ENCODE results near the gene LTBP1. TPM values are rescaled to one million over a fixed set of nuclear protein-coding genes. Genes with fewer than 3 reads are reported as not detected.
"Not testable (repeated sequence)": the region's sequence is repeated elsewhere in the genome, so short reads cannot be mapped to it uniquely, and the experiment has no call there.

The LTBP1 gene
- total and polyA plus RNA-seq, 2 of the 13 experiments (the other 11 are each of a cell fraction or from before 2014, with no cell fraction given) = 0.12 to 0.22 TPM

DNA sequence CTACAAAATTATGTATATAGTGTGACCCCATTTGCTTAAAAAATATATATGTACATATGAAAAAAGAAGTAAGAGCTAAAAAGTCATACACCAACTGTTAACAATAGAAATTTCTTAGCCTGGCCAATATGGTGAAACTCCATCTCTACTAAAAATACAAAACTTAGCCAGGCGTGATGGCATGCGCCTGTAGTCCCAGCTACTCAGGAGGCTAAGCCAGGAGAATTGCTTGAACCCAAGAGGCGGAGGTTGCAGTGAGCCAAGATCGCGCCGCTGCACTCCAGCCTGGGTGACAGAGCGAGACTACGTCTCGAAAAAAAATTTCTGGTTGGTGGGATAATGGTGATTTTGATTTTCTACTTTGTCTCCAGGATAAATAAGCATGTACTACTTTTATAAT is 495.3 kb downstream of the LTBP1 start:
- intact Hi-C loops (cut with micrococcal nuclease; ENCODE audit: unreplicated experiment) = loop anchor here (5.0 kb wide), 1 partner anchor 60 kb away; no protein-coding TSS in a partner anchor
- H3K27ac ChIP-seq (ENCODE audit: extremely low read length, insufficient read depth, low read length); POLR2A ChIA-PET; H3K9me3 ChIP-seq (ENCODE audit: low read length); CTCF ChIA-PET (ENCODE audit: low intra/inter-chr PET ratio, low total read pairs); H3K79me2 ChIP-seq (ENCODE audit: insufficient read depth, low read length); DNase-seq (ENCODE audit: low spot score); H3K36me3 ChIP-seq (replicated peaks in 1 of 2; ENCODE audit: control insufficient read depth in 1 of 2, insufficient read depth in 2 of 2, low read length in 2 of 2); H3K4me2 ChIP-seq (ENCODE audit: low read depth, low read length); H2AFZ ChIP-seq (ENCODE audit: low read length); H3K27me3 ChIP-seq (ENCODE audit: control insufficient read depth in 1 of 2, insufficient read depth in 2 of 2, low read length in 2 of 2); H3K4me1 ChIP-seq (ENCODE audit: insufficient read depth, low read length); H3K4me3 ChIP-seq (replicated peaks in 1 of 3; ENCODE audit: insufficient read depth in 1 of 3, low read depth in 2 of 3, low read length in 3 of 3); BruUV-seq (replicated peaks); in situ Hi-C loops (cut with HindIII; ENCODE audit: extremely low pct_ligation_motif_present, low pct_unique_long_range_greater_than_20kb); ATAC-seq; FAIRE-seq; H4K20me1 ChIP-seq (ENCODE audit: insufficient read depth, low read length); H3K9ac ChIP-seq (ENCODE audit: insufficient read depth, low read depth, low read length): not testable (repeated sequence)
- WGBS (ENCODE audit: low lambda C conversion rate) = 65% methylated on average over 9 of the region's 9 CpGs

DNA sequence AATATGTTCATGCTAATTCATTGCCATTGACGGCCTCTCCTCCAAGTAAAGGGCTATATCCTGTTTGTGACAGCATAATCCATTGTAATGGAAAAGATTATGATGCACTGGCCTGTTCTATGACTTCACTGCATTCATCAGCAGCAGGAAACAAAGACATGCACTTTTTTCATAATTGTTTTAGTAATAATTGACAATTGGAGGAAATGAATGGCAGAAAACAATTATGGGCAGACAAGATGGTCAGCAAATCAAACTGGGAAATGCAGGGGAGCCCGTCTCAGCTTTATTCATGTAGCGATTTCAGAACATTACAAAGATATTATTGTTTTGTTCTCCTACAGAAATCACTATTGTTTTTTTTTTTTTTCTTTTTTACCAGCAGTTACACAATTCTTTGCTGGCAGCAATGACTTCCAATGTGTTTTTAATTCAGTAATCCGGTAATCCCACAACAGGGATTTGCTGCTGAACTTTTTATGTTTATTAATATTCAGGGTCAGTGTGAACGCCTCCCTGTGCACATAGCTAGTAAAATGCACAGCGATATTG is 495.9 kb downstream of the LTBP1 start:
- Histone ChIP-seq H3K27me3 (ENCODE audit: control insufficient read depth in 1 of 2, insufficient read depth in 2 of 2, low read length in 2 of 2) (no peaks in the 10 kb centered on the region), H4K20me1 (ENCODE audit: insufficient read depth, low read length) (no peaks in the 10 kb centered on the region), H3K4me1 (ENCODE audit: insufficient read depth, low read length) (0 out of 2 replicates have a peak, but pooled peaks cover 6% of the 10 kb centered on the region), H3K27ac (ENCODE audit: extremely low read length, insufficient read depth, low read length) (no peak overlapping the region), H3K79me2 (ENCODE audit: insufficient read depth, low read length) (no peaks in the 10 kb centered on the region), H2AFZ (ENCODE audit: low read length) (peak overlapping the region; percentile 34), H3K36me3 (replicated peaks in 1 of 2; ENCODE audit: control insufficient read depth in 1 of 2, insufficient read depth in 2 of 2, low read length in 2 of 2) (no peaks in the 10 kb centered on the region), H3K9ac (ENCODE audit: insufficient read depth, low read depth, low read length) (no peak overlapping the region), H3K4me3 (replicated peaks in 1 of 3; ENCODE audit: insufficient read depth in 1 of 3, low read depth in 2 of 3, low read length in 3 of 3) (no peak overlapping the region), H3K9me3 (ENCODE audit: low read length) (no peaks in the 10 kb centered on the region), H3K4me2 (ENCODE audit: low read depth, low read length) (no peak overlapping the region)
- ChIA-PET CTCF (ENCODE audit: low intra/inter-chr PET ratio, low total read pairs) (no interaction called here), POLR2A (no interaction called here)
- intact Hi-C loops (cut with micrococcal nuclease; ENCODE audit: unreplicated experiment) = loop anchor here (5.0 kb wide), 1 partner anchor 60 kb away; no protein-coding TSS in a partner anchor
- DNase-seq (ENCODE audit: low spot score) (no peak), FAIRE-seq (no peak), ATAC-seq (no peak)
- in situ Hi-C loops (cut with HindIII; ENCODE audit: extremely low pct_ligation_motif_present, low pct_unique_long_range_greater_than_20kb) = no loop called here
- WGBS (ENCODE audit: low lambda C conversion rate) = 13% methylated on average over 6 of the region's 6 CpGs
- no TSS peak for BruUV-seq (replicated peaks)
- TF ChIP-seq KMT2A (CRISPR knock-in tag; IDR thresholded peaks at IDR 0.05) (no peak), ZNF383 (CRISPR knock-in tag; IDR thresholded peaks at IDR 0.05; ENCODE audit: borderline replicate concordance) (no peak), RBM22 (optimal IDR thresholded peaks at IDR 0.05; ENCODE audit: low read length) (no peak), EZH2 (conservative IDR thresholded peaks at IDR 0.05; ENCODE audit: low read depth, low read length) (no peak), SSRP1 (CRISPR knock-in tag; IDR thresholded peaks at IDR 0.05) (no peak), ZZZ3 (CRISPR knock-in tag; IDR thresholded peaks at IDR 0.05; ENCODE audit: borderline replicate concordance) (no peak), KLF6 (CRISPR knock-in tag; IDR thresholded peaks at IDR 0.05) (no peak), NR2F2 (IDR thresholded peaks at IDR 0.05; ENCODE audit: borderline replicate concordance, low read depth) (no peak), HDAC6 (IDR thresholded peaks at IDR 0.05; ENCODE audit: low read depth, low read length) (no peak)
- TF ChIP-seq, protein P1, sequence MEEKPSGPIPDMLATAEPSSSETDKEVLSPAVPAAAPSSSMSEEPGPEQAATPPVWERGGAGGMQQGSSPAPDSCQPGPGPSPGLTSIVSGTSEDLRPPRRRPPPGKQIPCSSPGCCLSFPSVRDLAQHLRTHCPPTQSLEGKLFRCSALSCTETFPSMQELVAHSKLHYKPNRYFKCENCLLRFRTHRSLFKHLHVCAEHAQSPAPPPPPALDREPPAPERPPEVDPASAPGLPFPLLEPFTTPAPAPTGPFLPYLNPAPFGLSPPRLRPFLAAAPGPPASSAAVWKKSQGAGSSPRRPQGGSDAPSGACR (CRISPR knock-in tag; IDR thresholded peaks at IDR 0.05) = no peak
- TF ChIP-seq, protein P2, sequence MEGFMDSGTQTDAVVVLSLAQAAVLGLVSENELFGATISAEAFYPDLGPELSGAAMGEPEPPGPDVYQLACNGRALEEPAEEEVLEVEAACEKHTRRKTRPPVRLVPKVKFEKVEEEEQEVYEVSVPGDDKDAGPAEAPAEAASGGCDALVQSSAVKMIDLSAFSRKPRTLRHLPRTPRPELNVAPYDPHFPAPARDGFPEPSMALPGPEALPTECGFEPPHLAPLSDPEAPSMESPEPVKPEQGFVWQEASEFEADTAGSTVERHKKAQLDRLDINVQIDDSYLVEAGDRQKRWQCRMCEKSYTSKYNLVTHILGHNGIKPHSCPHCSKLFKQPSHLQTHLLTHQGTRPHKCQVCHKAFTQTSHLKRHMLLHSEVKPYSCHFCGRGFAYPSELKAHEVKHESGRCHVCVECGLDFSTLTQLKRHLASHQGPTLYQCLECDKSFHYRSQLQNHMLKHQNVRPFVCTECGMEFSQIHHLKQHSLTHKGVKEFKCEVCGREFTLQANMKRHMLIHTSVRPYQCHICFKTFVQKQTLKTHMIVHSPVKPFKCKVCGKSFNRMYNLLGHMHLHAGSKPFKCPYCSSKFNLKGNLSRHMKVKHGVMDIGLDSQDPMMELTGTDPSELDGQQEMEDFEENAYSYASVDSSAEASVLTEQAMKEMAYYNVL (CRISPR knock-in tag; IDR thresholded peaks at IDR 0.05; ENCODE audit: borderline replicate concordance) = no peak
- TF ChIP-seq, protein P3, sequence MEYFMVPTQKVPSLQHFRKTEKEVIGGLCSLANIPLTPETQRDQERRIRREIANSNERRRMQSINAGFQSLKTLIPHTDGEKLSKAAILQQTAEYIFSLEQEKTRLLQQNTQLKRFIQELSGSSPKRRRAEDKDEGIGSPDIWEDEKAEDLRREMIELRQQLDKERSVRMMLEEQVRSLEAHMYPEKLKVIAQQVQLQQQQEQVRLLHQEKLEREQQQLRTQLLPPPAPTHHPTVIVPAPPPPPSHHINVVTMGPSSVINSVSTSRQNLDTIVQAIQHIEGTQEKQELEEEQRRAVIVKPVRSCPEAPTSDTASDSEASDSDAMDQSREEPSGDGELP (IDR thresholded peaks at IDR 0.05; ENCODE audit: borderline replicate concordance, low read depth) = no peak
- TF ChIP-seq, protein P4, sequence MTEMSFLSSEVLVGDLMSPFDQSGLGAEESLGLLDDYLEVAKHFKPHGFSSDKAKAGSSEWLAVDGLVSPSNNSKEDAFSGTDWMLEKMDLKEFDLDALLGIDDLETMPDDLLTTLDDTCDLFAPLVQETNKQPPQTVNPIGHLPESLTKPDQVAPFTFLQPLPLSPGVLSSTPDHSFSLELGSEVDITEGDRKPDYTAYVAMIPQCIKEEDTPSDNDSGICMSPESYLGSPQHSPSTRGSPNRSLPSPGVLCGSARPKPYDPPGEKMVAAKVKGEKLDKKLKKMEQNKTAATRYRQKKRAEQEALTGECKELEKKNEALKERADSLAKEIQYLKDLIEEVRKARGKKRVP (CRISPR knock-in tag; IDR thresholded peaks at IDR 0.05) = no peak

All from HepG2 (cell line).